Measurements from ENCODE around the gene TMEM175. TPM values are rescaled to one million over a fixed set of nuclear protein-coding genes. Genes with fewer than 3 reads are reported as not detected.

The TMEM175 gene
- total RNA-seq, 1 experiment from 2014 or later: 20.2 TPM

- Histone ChIP-seq H3K9me2 (ENCODE audit: insufficient read depth) (no peaks in the 10 kb centered on the region), H3K4me1 (replicated peaks; ENCODE audit: insufficient read depth) (no peaks in the 10 kb centered on the region), H3K36me3 (ENCODE audit: low read depth) (no peaks in the 10 kb centered on the region), H3K27ac (no peak overlapping the region), H2AFZ (no peak overlapping the region), H3K27me3 (ENCODE audit: insufficient read depth, low read depth) (no peaks in the 10 kb centered on the region), H3K9me3 (ENCODE audit: insufficient read depth, low read depth) (no peaks in the 10 kb centered on the region), H3K4me3 (no peak overlapping the region), H3F3A (ENCODE audit: insufficient read depth, low read depth) (no peaks in the 10 kb centered on the region), H3K79me2 (ENCODE audit: low read depth) (no peaks in the 10 kb centered on the region), H3K4me2 (no peak overlapping the region), H4K20me1 (ENCODE audit: insufficient read depth) (no peaks in the 10 kb centered on the region)
- TF ChIP-seq EZH2 (IDR thresholded peaks at IDR 0.05; ENCODE audit: low read depth) (no peak), CTCF (conservative IDR thresholded peaks at IDR 0.05) (no peak)
- CTCF ChIA-PET: no interaction called here
- BruUV-seq (replicated peaks): no TSS peak
- intact Hi-C loops (cut with micrococcal nuclease; ENCODE audit: unreplicated experiment): no loop called here
- DNase-seq: no peak
- POLR2A ChIA-PET (ENCODE audit: unreplicated experiment): no interaction called here
These were observed 15.3 kb downstream of the TMEM175 start for GRCh38 chr4:947491-947971.

DNA sequence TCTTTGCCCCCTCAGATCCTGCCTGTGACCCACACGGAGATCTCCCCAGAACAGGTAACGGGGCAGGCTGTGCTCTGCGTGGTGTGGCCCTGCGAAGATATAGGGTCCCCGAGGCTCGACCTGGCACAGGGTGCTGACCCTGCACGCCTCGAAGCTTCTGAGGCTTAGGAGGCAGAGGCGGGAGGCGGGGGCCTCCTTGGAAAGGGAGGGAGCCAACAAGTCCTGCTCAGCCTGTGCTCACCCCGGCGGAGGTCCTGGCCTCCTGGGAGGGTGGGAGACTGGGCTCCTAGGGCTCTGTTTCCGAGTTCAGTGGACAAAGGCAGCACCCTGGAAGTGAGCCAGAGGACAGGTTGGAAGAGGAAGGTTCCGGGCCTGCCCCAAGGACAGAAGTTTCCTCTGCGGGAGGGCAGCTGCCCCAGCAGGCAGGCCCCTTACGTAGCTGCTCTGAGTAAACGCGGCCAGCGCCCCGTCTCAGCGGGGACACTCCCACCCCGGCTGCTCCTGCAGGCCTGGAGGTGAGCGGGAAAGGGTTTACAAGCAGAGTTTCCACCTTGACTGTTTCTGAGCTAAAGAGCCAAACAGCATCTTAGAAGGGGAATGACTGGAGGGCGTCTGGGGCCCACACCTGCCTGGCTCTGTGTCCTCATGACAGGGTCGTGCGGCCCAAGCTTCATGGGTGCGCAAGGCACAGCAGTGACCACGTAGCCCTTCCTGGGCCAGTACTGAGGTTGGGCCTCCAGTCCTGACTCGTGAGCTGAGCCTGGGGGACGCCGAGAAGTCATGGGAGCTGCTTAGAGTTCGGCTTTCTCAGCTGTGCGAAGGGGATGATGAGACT, 16.1 kb downstream of the TMEM175 start:
- no peaks in the 10 kb centered on the region for H3K79me2 ChIP-seq (ENCODE audit: low read depth)
- CTCF ChIA-PET: no interaction called here
- no TSS peak for BruUV-seq (replicated peaks)
- TF ChIP-seq CTCF (conservative IDR thresholded peaks at IDR 0.05) (no peak), EZH2 (IDR thresholded peaks at IDR 0.05; ENCODE audit: low read depth) (no peak)
- H3K27me3 ChIP-seq (ENCODE audit: insufficient read depth, low read depth): no peaks in the 10 kb centered on the region
- H3K27ac ChIP-seq: no peak overlapping the region
- H3F3A ChIP-seq (ENCODE audit: insufficient read depth, low read depth): no peaks in the 10 kb centered on the region
- no peak for DNase-seq
- H3K9me2 ChIP-seq (ENCODE audit: insufficient read depth): no peaks in the 10 kb centered on the region
- POLR2A ChIA-PET (ENCODE audit: unreplicated experiment): interaction anchor here (0.6 kb wide), 1 partner anchor 320 kb away, joined by 4 read pairs; no protein-coding TSS in a partner anchor
- H4K20me1 ChIP-seq (ENCODE audit: insufficient read depth): no peaks in the 10 kb centered on the region
- H2AFZ ChIP-seq: no peak overlapping the region
- no peaks in the 10 kb centered on the region for H3K9me3 ChIP-seq (ENCODE audit: insufficient read depth, low read depth)
- no peak overlapping the region for H3K4me3 ChIP-seq
- H3K4me1 ChIP-seq (replicated peaks; ENCODE audit: insufficient read depth): no peaks in the 10 kb centered on the region
- intact Hi-C loops (cut with micrococcal nuclease; ENCODE audit: unreplicated experiment): no loop called here
- no peaks in the 10 kb centered on the region for H3K36me3 ChIP-seq (ENCODE audit: low read depth)
- H3K4me2 ChIP-seq: no peak overlapping the region

- Histone ChIP-seq H3K79me2 (ENCODE audit: low read depth) (no peaks in the 10 kb centered on the region), H3K27me3 (ENCODE audit: insufficient read depth, low read depth) (no peaks in the 10 kb centered on the region), H3K27ac (no peak overlapping the region), H3K4me2 (no peak overlapping the region), H3K36me3 (ENCODE audit: low read depth) (no peaks in the 10 kb centered on the region), H3K4me1 (replicated peaks; ENCODE audit: insufficient read depth) (no peaks in the 10 kb centered on the region), H3K9me3 (ENCODE audit: insufficient read depth, low read depth) (no peaks in the 10 kb centered on the region), H3F3A (ENCODE audit: insufficient read depth, low read depth) (no peaks in the 10 kb centered on the region), H4K20me1 (ENCODE audit: insufficient read depth) (no peaks in the 10 kb centered on the region), H3K4me3 (no peak overlapping the region), H2AFZ (no peak overlapping the region), H3K9me2 (ENCODE audit: insufficient read depth) (no peaks in the 10 kb centered on the region)
- intact Hi-C loops (cut with micrococcal nuclease; ENCODE audit: unreplicated experiment): no loop called here
- TF ChIP-seq CTCF (conservative IDR thresholded peaks at IDR 0.05) (no peak), EZH2 (IDR thresholded peaks at IDR 0.05; ENCODE audit: low read depth) (no peak)
- ChIA-PET CTCF (no interaction called here), POLR2A (ENCODE audit: unreplicated experiment) (interaction anchor here (0.6 kb wide), 1 partner anchor 319 kb away, joined by 4 read pairs; no protein-coding TSS in a partner anchor)
- BruUV-seq (replicated peaks): no TSS peak
- DNase-seq: no peak
These were observed 16.7 kb downstream of the TMEM175 start for GRCh38 chr4:948936-949300.
